HEK293T (cell line): ENCODE results near the gene BSG.

Source experiments
- BHLHE40 ChIP-seq: fragments of 450-650 bp; IDR thresholded peaks from 2 replicates; pipeline ENCODE4 v1.6.1; 2016; ENCODE audit warnings: mild to moderate bottlenecking, moderate library complexity, borderline replicate concordance
- FOXA1 ChIP-seq: fragments of 450-650 bp; IDR thresholded peaks from 2 replicates; pipeline ENCODE4 v1.6.1; 2016; ENCODE audit warnings: mild to moderate bottlenecking
- SP1 ChIP-seq: fragments of 450-650 bp; IDR thresholded peaks from 2 replicates; pipeline ENCODE4 v1.6.1; 2017

- TF ChIP-seq SP1, result no peak
- TF ChIP-seq FOXA1, result no peak
- TF ChIP-seq BHLHE40, result no peak
These were observed 47.4 kb upstream of the BSG start for GRCh38 chr19:525029-525428.
